ENCODE measurements around the gene LINC00237.

Gene LINC00237

GRCh38 chr20:21125072-21125848, 19.1 kb upstream of the LINC00237 start:
- DNase-seq = no peak

- DNase-seq = no peak
Measured at GRCh38 chr20:21124190-21124589, 18.0 kb upstream of the LINC00237 start.

GRCh38 chr20:21118782-21119181, 12.6 kb upstream of the LINC00237 start:
- no peak for DNase-seq

- no peak for DNase-seq
Measured at GRCh38 chr20:21118138-21118537, 12.0 kb upstream of the LINC00237 start.

GRCh38 chr20:21117521-21117920, 11.4 kb upstream of the LINC00237 start:
- DNase-seq = no peak

GRCh38 chr20:21114584-21114983, 8.4 kb upstream of the LINC00237 start:
- DNase-seq = no peak

GRCh38 chr20:21113697-21114096, 7.5 kb upstream of the LINC00237 start:
- no peak for DNase-seq

GRCh38 chr20:21111416-21111815, 5.3 kb upstream of the LINC00237 start:
- DNase-seq = no peak

- DNase-seq = no peak
Measured at GRCh38 chr20:21110811-21111210, 4.7 kb upstream of the LINC00237 start.

- DNase-seq = no peak
Measured at GRCh38 chr20:21109144-21109543, 3.0 kb upstream of the LINC00237 start.

- no peak for DNase-seq
Measured at GRCh38 chr20:21105429-21106170, 558 bp downstream of the LINC00237 start.

GRCh38 chr20:21104921-21105320, 1.2 kb downstream of the LINC00237 start:
- no peak for DNase-seq

- DNase-seq = no peak
Measured at GRCh38 chr20:21104466-21104761, 1.7 kb downstream of the LINC00237 start.

- no peak for DNase-seq
Measured at GRCh38 chr20:21103582-21104465, 2.3 kb downstream of the LINC00237 start.

- no peak for DNase-seq
Measured at GRCh38 chr20:21102603-21103311, 3.4 kb downstream of the LINC00237 start.

GRCh38 chr20:21101932-21102575, 4.1 kb downstream of the LINC00237 start:
- no peak for DNase-seq

GRCh38 chr20:21101453-21101931, 4.7 kb downstream of the LINC00237 start:
- DNase-seq = no peak

- DNase-seq = no peak
Measured at GRCh38 chr20:21100578-21101452, 5.3 kb downstream of the LINC00237 start.

- DNase-seq = no peak
Measured at GRCh38 chr20:21099751-21100577, 6.2 kb downstream of the LINC00237 start.
